Neuron (in vitro differentiated cells): ENCODE measurements around the gene NFE2L1.
"Not testable (repeated sequence)": the region's sequence is repeated elsewhere in the genome, so short reads cannot be mapped to it uniquely, and the experiment has no call there.

Experiments used
- H2AFZ ChIP-seq: one replicate; pipeline ENCODE4 v1.6.1; 2013; ENCODE audit warnings: low read depth, mild to moderate bottlenecking, inconsistent platforms, low read length, moderate library complexity
- H3K27me3 ChIP-seq: one replicate; pipeline ENCODE4 v1.6.1; 2013; ENCODE audit warnings: low read length; ENCODE audit not compliant: insufficient read depth
- H3K36me3 ChIP-seq: one replicate; pipeline ENCODE4 v1.6.1; 2013; ENCODE audit warnings: low read length; ENCODE audit not compliant: insufficient read depth
- H3K4me1 ChIP-seq: one replicate; pipeline ENCODE4 v1.6.1; 2013; ENCODE audit warnings: low read length; ENCODE audit not compliant: insufficient read depth
- H3K4me3 ChIP-seq: 2 replicates; pipeline ENCODE4 v1.5.1; 2013; ENCODE audit warnings: mild to moderate bottlenecking, low read length, moderate library complexity
- H3K9me3 ChIP-seq: one replicate; pipeline ENCODE4 v1.6.1; 2013; ENCODE audit warnings: low read length

NFE2L1 gene, protein sequence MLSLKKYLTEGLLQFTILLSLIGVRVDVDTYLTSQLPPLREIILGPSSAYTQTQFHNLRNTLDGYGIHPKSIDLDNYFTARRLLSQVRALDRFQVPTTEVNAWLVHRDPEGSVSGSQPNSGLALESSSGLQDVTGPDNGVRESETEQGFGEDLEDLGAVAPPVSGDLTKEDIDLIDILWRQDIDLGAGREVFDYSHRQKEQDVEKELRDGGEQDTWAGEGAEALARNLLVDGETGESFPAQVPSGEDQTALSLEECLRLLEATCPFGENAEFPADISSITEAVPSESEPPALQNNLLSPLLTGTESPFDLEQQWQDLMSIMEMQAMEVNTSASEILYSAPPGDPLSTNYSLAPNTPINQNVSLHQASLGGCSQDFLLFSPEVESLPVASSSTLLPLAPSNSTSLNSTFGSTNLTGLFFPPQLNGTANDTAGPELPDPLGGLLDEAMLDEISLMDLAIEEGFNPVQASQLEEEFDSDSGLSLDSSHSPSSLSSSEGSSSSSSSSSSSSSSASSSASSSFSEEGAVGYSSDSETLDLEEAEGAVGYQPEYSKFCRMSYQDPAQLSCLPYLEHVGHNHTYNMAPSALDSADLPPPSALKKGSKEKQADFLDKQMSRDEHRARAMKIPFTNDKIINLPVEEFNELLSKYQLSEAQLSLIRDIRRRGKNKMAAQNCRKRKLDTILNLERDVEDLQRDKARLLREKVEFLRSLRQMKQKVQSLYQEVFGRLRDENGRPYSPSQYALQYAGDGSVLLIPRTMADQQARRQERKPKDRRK

DNA sequence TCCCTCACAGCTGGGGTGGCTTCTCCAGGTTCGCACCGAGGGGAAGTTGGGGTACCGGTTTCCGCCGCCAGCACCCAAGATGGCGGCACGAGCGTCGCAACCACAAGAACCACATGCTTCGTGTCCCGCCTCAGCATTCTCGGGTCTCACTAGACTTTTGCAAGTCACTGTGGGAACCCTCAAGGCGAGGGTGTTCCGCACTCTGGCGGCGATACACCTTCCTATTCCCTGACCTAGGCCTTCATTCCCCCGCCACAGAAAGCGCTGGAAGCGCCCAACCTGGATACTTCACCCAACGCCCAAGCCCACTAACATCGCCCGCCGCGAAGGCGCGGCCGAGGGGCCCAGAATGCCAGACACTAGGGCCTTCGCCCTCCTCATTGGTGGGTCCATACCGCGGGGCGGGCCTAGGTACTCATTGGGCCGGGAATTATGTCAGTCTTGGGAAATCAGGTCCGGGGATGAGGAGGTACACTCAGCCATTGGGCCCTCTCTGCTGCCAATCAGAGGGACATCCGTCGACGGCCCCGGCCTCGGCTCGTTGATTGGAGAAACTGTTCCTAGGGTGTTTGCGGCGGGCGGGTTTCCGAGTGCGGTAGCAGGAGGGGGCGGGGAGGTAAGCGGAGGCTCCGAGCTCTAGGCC lies at the start of gene NFE2L1:
Gene NFE2L1, plus strand, starts transcription at position 619 of the 643 bp plus-strand sequence. CDS start 2,760 bp downstream, outside the sequence.
- Histone ChIP-seq H2AFZ (peak within 1 kb of the TSS; percentile 29), H3K4me1 (peaks cover 50% of the 10 kb centered on the region), H3K27me3 (no peaks in the 10 kb centered on the region), H3K9me3 (no peaks in the 10 kb centered on the region), H3K36me3 (peaks cover 21% of the 10 kb centered on the region), H3K4me3 (peak within 1 kb of the TSS; percentile 76)

DNA sequence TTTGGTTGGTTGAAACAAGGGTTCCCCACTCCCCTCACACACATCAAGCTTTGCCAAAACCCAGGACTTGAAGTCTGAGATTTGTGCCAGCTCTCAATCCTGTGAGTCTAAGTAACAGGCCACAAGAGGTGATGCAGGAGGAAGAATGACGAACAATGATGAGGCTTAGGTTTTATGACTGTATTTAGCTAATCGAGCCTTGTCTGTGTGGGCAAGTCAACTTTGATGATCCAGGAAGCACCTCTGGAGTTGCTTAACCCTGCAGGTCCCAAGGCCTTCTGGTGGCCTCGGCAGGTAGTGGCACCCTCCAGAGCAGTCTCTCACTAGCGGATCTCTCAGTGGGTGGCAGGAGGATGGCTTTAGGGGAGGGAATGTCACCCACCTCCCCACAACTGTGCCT lies 48.6 kb upstream of the NFE2L1 start:
- Histone ChIP-seq H3K36me3 (no peaks in the 10 kb centered on the region), H3K9me3 (no peaks in the 10 kb centered on the region), H3K27me3 (no peaks in the 10 kb centered on the region), H3K4me3 (no peak overlapping the region), H3K4me1 (peaks cover 66% of the 10 kb centered on the region), H2AFZ (no peak overlapping the region)

DNA sequence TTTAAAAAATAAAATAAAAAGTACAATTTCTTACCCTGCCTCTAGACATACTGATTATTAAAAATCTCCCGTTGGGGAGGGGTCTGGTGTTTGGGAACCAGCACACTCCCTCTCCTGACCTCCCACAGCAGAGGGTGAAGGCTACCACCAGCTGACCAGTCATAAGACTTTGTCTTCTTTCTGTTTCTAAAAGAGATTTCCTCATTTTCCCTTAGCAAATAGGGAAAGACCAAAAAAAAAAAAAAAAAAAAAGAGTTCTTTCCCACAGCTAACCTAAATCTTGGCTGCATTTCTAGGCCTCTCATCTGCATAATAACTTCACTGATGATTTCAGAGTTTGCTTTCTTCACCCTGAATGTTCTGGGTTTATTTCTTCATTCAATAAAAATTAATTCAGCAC lies 47.0 kb upstream of the NFE2L1 start:
- Histone ChIP-seq H3K4me1 (peaks cover 65% of the 10 kb centered on the region), H3K9me3 (no peaks in the 10 kb centered on the region), H3K36me3 (no peaks in the 10 kb centered on the region), H3K4me3 (no peak overlapping the region), H3K27me3 (no peaks in the 10 kb centered on the region), H2AFZ (no peak overlapping the region)

DNA sequence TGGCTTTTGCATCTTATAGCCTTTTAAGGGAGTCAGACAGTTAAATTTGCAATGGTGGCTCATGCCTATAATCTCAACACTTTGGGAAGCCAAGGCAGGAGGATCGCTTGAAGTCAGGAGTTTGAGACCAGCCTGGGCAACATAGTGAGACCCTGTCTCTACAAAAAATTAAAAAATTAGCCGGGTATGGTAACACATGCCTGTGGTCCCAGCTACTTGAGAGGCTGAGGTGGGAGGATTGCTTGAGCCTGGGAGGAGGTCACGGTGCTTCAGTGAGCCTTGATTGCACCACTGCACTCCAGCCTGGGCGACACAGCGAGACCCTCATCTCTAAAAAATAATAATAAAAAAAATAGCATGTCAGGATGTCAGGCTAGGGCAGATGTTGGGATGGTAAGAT lies 46.5 kb upstream of the NFE2L1 start:
- not testable (repeated sequence) for H3K27me3 ChIP-seq, H3K9me3 ChIP-seq, H3K4me3 ChIP-seq, H3K36me3 ChIP-seq, H2AFZ ChIP-seq
- peaks cover 65% of the 10 kb centered on the region for H3K4me1 ChIP-seq

DNA sequence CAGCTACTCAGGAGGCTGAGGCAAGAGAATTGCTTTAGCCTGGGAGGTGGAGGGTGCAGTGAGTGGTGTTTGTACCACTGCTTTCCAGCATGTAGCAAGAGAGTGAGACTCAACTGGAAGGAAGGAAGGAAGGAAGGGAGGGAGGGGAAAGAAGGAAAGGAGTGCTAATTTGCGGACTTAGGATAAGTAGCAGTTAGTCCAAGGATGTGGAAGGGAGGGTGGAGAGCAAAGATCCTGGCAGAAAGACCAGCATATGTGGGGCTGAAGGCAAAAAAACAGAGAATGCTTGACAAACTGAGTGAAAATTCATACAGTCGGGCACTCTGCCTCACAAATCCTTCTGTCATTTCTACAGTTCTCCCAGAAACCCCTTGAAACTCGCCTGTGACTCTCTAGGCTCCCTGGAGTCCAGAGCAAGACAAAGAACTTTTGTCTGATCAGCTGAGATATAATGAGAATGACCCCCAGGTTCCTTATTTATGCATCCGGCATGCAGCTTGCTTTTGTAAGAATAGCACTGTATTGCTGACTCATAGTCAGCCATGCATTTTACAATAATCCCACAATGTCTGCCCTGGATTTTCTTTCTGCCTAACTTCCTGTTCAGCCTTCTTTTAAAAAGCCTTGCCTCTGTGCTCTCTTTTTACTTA lies 45.8 kb upstream of the NFE2L1 start:
- Histone ChIP-seq H3K9me3 (no peaks in the 10 kb centered on the region), H2AFZ (no peak overlapping the region), H3K36me3 (no peaks in the 10 kb centered on the region), H3K4me1 (peaks cover 71% of the 10 kb centered on the region), H3K27me3 (no peaks in the 10 kb centered on the region), H3K4me3 (peak overlapping the region; percentile 25)

DNA sequence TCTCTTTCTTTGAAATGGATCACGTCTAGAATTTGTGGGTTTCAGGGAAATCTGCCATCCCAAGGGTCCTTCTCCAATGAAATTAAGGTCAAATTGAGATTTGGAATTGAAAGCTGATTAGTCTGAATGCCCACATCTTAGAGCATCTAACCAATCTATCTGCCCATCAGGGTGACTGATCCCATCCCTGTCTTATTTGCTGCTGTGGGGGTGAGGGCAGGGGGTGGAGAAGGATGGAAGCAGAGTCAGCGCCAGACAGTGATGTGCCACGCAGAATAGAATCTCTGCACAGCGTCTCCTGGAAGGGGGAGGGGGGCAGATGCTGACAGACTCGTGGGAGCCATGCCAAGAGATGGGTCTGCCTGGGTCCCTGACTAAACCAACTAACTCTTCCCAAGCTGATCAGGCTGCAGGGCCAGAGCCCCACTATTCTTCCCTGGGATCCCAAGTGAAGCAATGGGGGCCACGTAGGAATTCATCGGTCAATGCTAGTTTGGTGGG lies 45.2 kb upstream of the NFE2L1 start:
- Histone ChIP-seq H3K4me3 (peak overlapping the region; percentile 25), H2AFZ (no peak overlapping the region), H3K9me3 (no peaks in the 10 kb centered on the region), H3K4me1 (peaks cover 71% of the 10 kb centered on the region), H3K27me3 (no peaks in the 10 kb centered on the region), H3K36me3 (no peaks in the 10 kb centered on the region)

DNA sequence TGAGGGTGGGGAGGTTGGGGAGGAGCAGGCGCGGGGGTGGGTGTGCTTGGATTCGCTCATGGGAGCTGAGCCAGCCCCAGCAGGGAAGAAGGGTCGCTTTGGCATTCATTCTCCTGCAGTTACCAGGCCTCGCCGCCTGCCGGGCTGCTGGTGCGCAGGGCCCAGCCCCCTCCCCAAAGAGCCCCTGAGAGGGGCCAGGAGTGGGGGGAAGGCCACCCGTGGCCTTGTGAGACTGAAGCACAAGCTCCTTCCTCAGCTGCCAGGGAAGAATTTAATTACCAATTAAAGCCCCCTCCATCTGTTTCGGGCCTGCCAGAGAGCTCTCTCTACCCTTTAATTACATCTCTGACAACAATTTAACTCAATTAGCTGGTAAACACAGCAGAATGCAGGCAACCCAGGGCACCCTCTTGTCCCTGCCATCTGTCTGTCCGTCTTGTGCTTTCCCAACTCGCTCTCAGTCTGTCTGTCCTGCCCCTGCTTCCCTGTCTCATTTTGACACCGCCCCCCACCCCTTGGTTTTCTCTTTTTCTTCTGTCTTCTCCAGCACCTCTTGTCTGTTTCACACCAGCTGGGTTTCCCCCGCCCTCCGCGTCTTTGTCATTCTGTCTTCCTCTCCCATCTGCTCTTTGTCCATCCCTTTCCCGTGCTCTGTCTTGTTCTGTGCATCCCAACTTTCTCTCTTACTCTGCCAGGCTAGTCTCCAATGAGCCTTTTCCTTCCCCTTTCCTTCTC lies 44.6 kb upstream of the NFE2L1 start:
- no peaks in the 10 kb centered on the region for H3K27me3 ChIP-seq
- peak overlapping the region; percentile 25 for H3K4me3 ChIP-seq
- peaks cover 71% of the 10 kb centered on the region for H3K4me1 ChIP-seq
- no peaks in the 10 kb centered on the region for H3K36me3 ChIP-seq
- H3K9me3 ChIP-seq, result no peaks in the 10 kb centered on the region
- H2AFZ ChIP-seq, result no peak overlapping the region

DNA sequence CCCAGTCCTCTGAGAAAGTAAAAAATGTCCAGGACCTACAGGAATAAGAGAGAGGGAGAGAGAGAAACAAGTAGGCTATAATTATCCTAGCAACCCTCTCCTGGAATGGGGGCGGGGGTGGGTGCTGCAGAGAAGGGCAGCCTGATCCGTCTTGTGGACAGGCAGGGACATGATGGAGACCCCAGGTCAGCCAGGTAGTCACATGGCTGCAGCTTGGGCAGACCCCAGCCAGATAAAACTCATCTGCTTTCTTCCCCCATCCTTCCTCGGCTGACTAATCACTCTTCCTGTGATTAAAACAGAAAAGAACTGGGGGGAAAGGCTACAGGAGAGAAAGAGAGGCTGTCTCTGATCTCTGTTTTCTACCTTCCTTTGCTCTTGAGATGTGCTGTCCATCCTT lies 43.2 kb upstream of the NFE2L1 start:
- H2AFZ ChIP-seq, result no peak overlapping the region
- peaks cover 66% of the 10 kb centered on the region for H3K4me1 ChIP-seq
- H3K36me3 ChIP-seq, result no peaks in the 10 kb centered on the region
- no peaks in the 10 kb centered on the region for H3K9me3 ChIP-seq
- H3K4me3 ChIP-seq, result no peak overlapping the region
- no peaks in the 10 kb centered on the region for H3K27me3 ChIP-seq

DNA sequence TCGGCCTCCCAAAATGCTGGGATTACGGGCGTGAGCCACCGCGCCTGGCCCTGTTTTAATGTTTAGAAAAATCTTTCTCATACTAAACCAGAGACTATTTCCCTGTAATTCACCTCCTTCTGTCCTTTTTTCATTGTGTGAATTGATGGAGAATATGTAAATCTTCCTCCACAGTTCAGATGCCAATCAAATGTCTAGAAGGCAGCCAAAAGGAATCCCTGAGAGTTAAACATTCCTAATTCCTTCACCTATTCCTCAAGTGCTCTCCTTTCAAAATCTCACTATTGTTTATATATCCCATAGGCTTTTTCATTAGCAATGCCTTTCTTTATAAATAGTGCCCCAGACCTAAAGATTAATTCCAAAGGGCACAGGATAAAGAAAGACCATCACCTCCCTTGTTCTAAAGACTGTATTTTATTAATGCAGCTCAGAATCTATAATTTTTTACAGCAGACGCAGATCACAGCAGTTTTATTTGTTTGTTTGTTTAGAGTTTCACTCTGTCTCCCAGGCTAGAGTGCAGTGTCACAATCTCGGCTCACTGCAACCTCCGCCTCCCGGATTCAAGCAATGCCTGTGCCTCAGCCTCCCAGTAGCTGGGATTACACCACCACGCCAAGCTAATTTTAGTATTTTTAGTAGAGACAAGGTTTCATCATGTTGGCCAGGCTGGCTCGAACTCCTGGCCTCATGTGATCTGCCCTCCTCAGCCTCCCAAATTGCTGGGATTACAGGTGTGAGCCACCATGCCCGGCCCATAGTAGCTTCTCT lies 41.0 kb upstream of the NFE2L1 start:
- H3K4me3 ChIP-seq, result no peak overlapping the region
- H3K4me1 ChIP-seq, result peaks cover 63% of the 10 kb centered on the region
- no peaks in the 10 kb centered on the region for H3K27me3 ChIP-seq
- no peaks in the 10 kb centered on the region for H3K36me3 ChIP-seq
- no peaks in the 10 kb centered on the region for H3K9me3 ChIP-seq
- H2AFZ ChIP-seq, result no peak overlapping the region

DNA sequence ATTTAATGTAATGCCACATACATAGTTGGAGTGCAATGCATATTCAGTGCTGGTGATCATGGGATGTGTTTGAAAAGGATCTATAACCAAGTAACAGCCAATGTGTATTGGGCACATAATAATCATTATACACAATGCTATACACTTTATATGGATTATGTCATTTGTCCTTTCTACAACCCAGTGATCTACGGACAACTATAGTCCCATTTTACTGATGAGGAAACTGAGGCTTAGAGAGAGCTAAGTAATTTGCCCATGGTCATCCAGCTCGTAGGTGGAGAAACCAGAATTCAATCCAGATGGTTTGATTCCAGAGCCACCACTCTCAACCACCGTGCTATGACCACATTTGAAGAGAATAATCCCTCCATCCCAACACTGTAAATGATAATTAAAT lies 38.0 kb upstream of the NFE2L1 start:
- Histone ChIP-seq H2AFZ (no peak overlapping the region), H3K4me1 (peaks cover 61% of the 10 kb centered on the region), H3K4me3 (no peak overlapping the region), H3K27me3 (no peaks in the 10 kb centered on the region), H3K36me3 (no peaks in the 10 kb centered on the region), H3K9me3 (no peaks in the 10 kb centered on the region)

DNA sequence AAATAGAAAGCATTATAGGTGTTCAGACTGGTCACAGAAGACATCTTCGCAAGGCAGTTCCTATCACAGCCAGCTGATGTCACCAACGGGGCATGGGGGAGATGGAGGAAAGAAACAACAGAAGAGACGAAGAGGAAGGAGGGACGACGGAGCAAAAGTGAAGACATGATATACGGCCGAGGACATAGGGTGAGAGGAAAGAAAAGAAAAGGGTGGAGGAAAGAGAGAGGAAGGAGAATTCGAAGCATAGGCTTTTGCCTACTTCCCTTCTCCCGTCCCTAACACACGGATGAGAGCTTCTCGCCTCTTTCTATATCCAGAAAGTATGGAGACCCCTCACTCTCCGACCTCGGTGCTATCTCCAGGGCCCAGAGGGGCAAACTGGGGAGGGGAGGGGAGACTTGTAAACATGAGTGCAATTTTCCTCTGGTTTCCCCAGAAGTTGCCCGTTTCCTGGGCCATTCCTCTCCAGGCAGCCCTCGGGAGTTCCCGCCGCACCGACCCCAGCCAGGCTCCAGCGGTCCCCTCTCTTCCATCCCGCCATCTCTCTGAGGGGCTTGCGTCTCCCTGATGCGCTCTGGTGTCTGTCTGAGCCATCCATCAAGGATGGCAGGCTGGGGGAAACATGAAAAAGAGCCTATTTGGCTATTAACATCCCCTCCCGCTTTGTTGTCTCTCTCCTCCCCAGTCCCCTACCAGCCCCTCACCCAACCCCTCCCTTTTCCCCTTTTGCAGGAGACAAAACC lies 36.6 kb upstream of the NFE2L1 start:
- H3K9me3 ChIP-seq, result no peaks in the 10 kb centered on the region
- no peaks in the 10 kb centered on the region for H3K27me3 ChIP-seq
- no peaks in the 10 kb centered on the region for H3K36me3 ChIP-seq
- peak overlapping the region; percentile 40 for H3K4me3 ChIP-seq
- H2AFZ ChIP-seq, result peak overlapping the region; percentile 10
- H3K4me1 ChIP-seq, result peaks cover 61% of the 10 kb centered on the region
